Measurements from ENCODE around the gene GAPDHS.

The GAPDHS gene

GRCh38 chr19:35511337-35511736 is 21.9 kb upstream of the GAPDHS start:
- Histone ChIP-seq H3K4me3 (ENCODE audit: extremely low read depth, insufficient read depth, low read length, poor library complexity, severe bottlenecking) (no peak overlapping the region), H3K9me3 (ENCODE audit: control insufficient read depth, low read length) (no peaks in the 10 kb centered on the region), H3K27ac (ENCODE audit: low read depth, low read length, severe bottlenecking) (no peak overlapping the region), H3K36me3 (ENCODE audit: control insufficient read depth, insufficient read depth, low read length) (no peaks in the 10 kb centered on the region), H3K4me1 (ENCODE audit: control insufficient read depth, insufficient read depth, low read length, poor library complexity, severe bottlenecking) (no peaks in the 10 kb centered on the region)
- WGBS, 2 experiments (ENCODE audit: insufficient coverage in 2 of 2): 82 to 84% methylated on average over 5 to 6 of the region's 7 CpGs

GRCh38 chr19:35512831-35513627 is 20.2 kb upstream of the GAPDHS start:
- H3K4me1 ChIP-seq (ENCODE audit: control insufficient read depth, insufficient read depth, low read length, poor library complexity, severe bottlenecking): peaks cover 2% of the 10 kb centered on the region
- 83 to 90% methylated on average over 14 to 15 of the region's 15 CpGs for WGBS, 2 experiments (ENCODE audit: insufficient coverage in 2 of 2)
- no peaks in the 10 kb centered on the region for H3K36me3 ChIP-seq (ENCODE audit: control insufficient read depth, insufficient read depth, low read length)
- no peak overlapping the region for H3K4me3 ChIP-seq (ENCODE audit: extremely low read depth, insufficient read depth, low read length, poor library complexity, severe bottlenecking)
- H3K9me3 ChIP-seq (ENCODE audit: control insufficient read depth, low read length): no peaks in the 10 kb centered on the region
- H3K27ac ChIP-seq (ENCODE audit: low read depth, low read length, severe bottlenecking): no peak overlapping the region

GRCh38 chr19:35513628-35514281 is 19.5 kb upstream of the GAPDHS start, which contains the start of gene DMKN:
Gene DMKN, minus strand, starts transcription at chr19:35513649. Its CDS starts 174 bp downstream, at chr19:35513475.
- H3K9me3 ChIP-seq (ENCODE audit: control insufficient read depth, low read length): no peaks in the 10 kb centered on the region
- no peaks in the 10 kb centered on the region for H3K36me3 ChIP-seq (ENCODE audit: control insufficient read depth, insufficient read depth, low read length)
- WGBS, 2 experiments (ENCODE audit: insufficient coverage in 2 of 2): 27 to 41% methylated on average over 5 to 9 of the region's 15 CpGs
- peaks cover 8% of the 10 kb centered on the region for H3K4me1 ChIP-seq (ENCODE audit: control insufficient read depth, insufficient read depth, low read length, poor library complexity, severe bottlenecking)
- H3K4me3 ChIP-seq (ENCODE audit: extremely low read depth, insufficient read depth, low read length, poor library complexity, severe bottlenecking): no peak within 1 kb of the TSS
- no peak within 1 kb of the TSS for H3K27ac ChIP-seq (ENCODE audit: low read depth, low read length, severe bottlenecking)

- Histone ChIP-seq H3K4me3 (ENCODE audit: extremely low read depth, insufficient read depth, low read length, poor library complexity, severe bottlenecking) (no peak overlapping the region), H3K4me1 (ENCODE audit: control insufficient read depth, insufficient read depth, low read length, poor library complexity, severe bottlenecking) (peaks cover 14% of the 10 kb centered on the region), H3K27ac (ENCODE audit: low read depth, low read length, severe bottlenecking) (no peak overlapping the region), H3K36me3 (ENCODE audit: control insufficient read depth, insufficient read depth, low read length) (no peaks in the 10 kb centered on the region), H3K9me3 (ENCODE audit: control insufficient read depth, low read length) (no peaks in the 10 kb centered on the region)
- WGBS, 2 experiments (ENCODE audit: insufficient coverage in 2 of 2): 41 to 57% methylated on average over 10 to 15 of the region's 20 CpGs
Observed at GRCh38 chr19:35514282-35514809, 18.9 kb upstream of the GAPDHS start.

GRCh38 chr19:35516310-35516709 is 16.9 kb upstream of the GAPDHS start:
- Histone ChIP-seq H3K36me3 (ENCODE audit: control insufficient read depth, insufficient read depth, low read length) (no peaks in the 10 kb centered on the region), H3K9me3 (ENCODE audit: control insufficient read depth, low read length) (no peaks in the 10 kb centered on the region), H3K4me1 (ENCODE audit: control insufficient read depth, insufficient read depth, low read length, poor library complexity, severe bottlenecking) (peaks cover 14% of the 10 kb centered on the region), H3K27ac (ENCODE audit: low read depth, low read length, severe bottlenecking) (no peak overlapping the region), H3K4me3 (ENCODE audit: extremely low read depth, insufficient read depth, low read length, poor library complexity, severe bottlenecking) (no peak overlapping the region)
- no CpG with 5 or more reads among the region's 3 CpGs for WGBS, 2 experiments (ENCODE audit: insufficient coverage in 2 of 2)

GRCh38 chr19:35517342-35517741 is 15.9 kb upstream of the GAPDHS start:
- no peak overlapping the region for H3K4me3 ChIP-seq (ENCODE audit: extremely low read depth, insufficient read depth, low read length, poor library complexity, severe bottlenecking)
- H3K36me3 ChIP-seq (ENCODE audit: control insufficient read depth, insufficient read depth, low read length): no peaks in the 10 kb centered on the region
- no peak overlapping the region for H3K27ac ChIP-seq (ENCODE audit: low read depth, low read length, severe bottlenecking)
- 80 to 100% methylated on average over 1 to 2 of the region's 2 CpGs for WGBS, 2 experiments (ENCODE audit: insufficient coverage in 2 of 2)
- no peaks in the 10 kb centered on the region for H3K9me3 ChIP-seq (ENCODE audit: control insufficient read depth, low read length)
- peaks cover 14% of the 10 kb centered on the region for H3K4me1 ChIP-seq (ENCODE audit: control insufficient read depth, insufficient read depth, low read length, poor library complexity, severe bottlenecking)

- peak overlapping the region; percentile 69 for H3K27ac ChIP-seq (ENCODE audit: low read depth, low read length, severe bottlenecking)
- peaks cover 14% of the 10 kb centered on the region for H3K4me1 ChIP-seq (ENCODE audit: control insufficient read depth, insufficient read depth, low read length, poor library complexity, severe bottlenecking)
- no peaks in the 10 kb centered on the region for H3K36me3 ChIP-seq (ENCODE audit: control insufficient read depth, insufficient read depth, low read length)
- H3K4me3 ChIP-seq (ENCODE audit: extremely low read depth, insufficient read depth, low read length, poor library complexity, severe bottlenecking): no peak overlapping the region
- 69 to 79% methylated on average over 5 of the region's 6 CpGs for WGBS, 2 experiments (ENCODE audit: insufficient coverage in 2 of 2)
- no peaks in the 10 kb centered on the region for H3K9me3 ChIP-seq (ENCODE audit: control insufficient read depth, low read length)
Observed at GRCh38 chr19:35518313-35518712, 14.9 kb upstream of the GAPDHS start.

GRCh38 chr19:35519291-35519690 is 14.0 kb upstream of the GAPDHS start:
- no peaks in the 10 kb centered on the region for H3K36me3 ChIP-seq (ENCODE audit: control insufficient read depth, insufficient read depth, low read length)
- no peak overlapping the region for H3K27ac ChIP-seq (ENCODE audit: low read depth, low read length, severe bottlenecking)
- H3K9me3 ChIP-seq (ENCODE audit: control insufficient read depth, low read length): no peaks in the 10 kb centered on the region
- 74 to 78% methylated on average over 6 of the region's 7 CpGs for whole genome bisulfite sequencing, 2 experiments (ENCODE audit: insufficient coverage in 2 of 2)
- no peak overlapping the region for H3K4me3 ChIP-seq (ENCODE audit: extremely low read depth, insufficient read depth, low read length, poor library complexity, severe bottlenecking)
- H3K4me1 ChIP-seq (ENCODE audit: control insufficient read depth, insufficient read depth, low read length, poor library complexity, severe bottlenecking): peaks cover 14% of the 10 kb centered on the region

GRCh38 chr19:35521124-35521743 is 12.0 kb upstream of the GAPDHS start:
- 63 to 64% methylated on average over 12 to 15 of the region's 16 CpGs for WGBS, 2 experiments (ENCODE audit: insufficient coverage in 2 of 2)
- Histone ChIP-seq H3K36me3 (ENCODE audit: control insufficient read depth, insufficient read depth, low read length) (no peaks in the 10 kb centered on the region), H3K27ac (ENCODE audit: low read depth, low read length, severe bottlenecking) (no peak overlapping the region), H3K4me1 (ENCODE audit: control insufficient read depth, insufficient read depth, low read length, poor library complexity, severe bottlenecking) (peaks cover 14% of the 10 kb centered on the region), H3K4me3 (ENCODE audit: extremely low read depth, insufficient read depth, low read length, poor library complexity, severe bottlenecking) (no peak overlapping the region), H3K9me3 (ENCODE audit: control insufficient read depth, low read length) (no peaks in the 10 kb centered on the region)

GRCh38 chr19:35522745-35523327 is 10.4 kb upstream of the GAPDHS start:
- no peak overlapping the region for H3K4me3 ChIP-seq (ENCODE audit: extremely low read depth, insufficient read depth, low read length, poor library complexity, severe bottlenecking)
- H3K4me1 ChIP-seq (ENCODE audit: control insufficient read depth, insufficient read depth, low read length, poor library complexity, severe bottlenecking): peaks cover 14% of the 10 kb centered on the region
- H3K9me3 ChIP-seq (ENCODE audit: control insufficient read depth, low read length): no peaks in the 10 kb centered on the region
- whole genome bisulfite sequencing, 2 experiments (ENCODE audit: insufficient coverage in 2 of 2): 90 to 92% methylated on average over 7 to 8 of the region's 12 CpGs
- H3K27ac ChIP-seq (ENCODE audit: low read depth, low read length, severe bottlenecking): no peak overlapping the region
- no peaks in the 10 kb centered on the region for H3K36me3 ChIP-seq (ENCODE audit: control insufficient read depth, insufficient read depth, low read length)

All from mesodermal cell (in vitro differentiated cells).